ENCODE measurements around the gene ANXA1. TPM values are rescaled to one million over a fixed set of nuclear protein-coding genes. Genes with fewer than 3 reads are reported as not detected.

Gene ANXA1
- total and polyA plus RNA-seq, 2 of the 13 experiments (the other 11 are each of a cell fraction or from before 2014, with no cell fraction given), result 0.15 to 0.20 TPM

- Histone ChIP-seq H3K4me1 (ENCODE audit: insufficient read depth, low read length) (no peaks in the 10 kb centered on the region), H3K79me2 (ENCODE audit: insufficient read depth, low read length) (no peaks in the 10 kb centered on the region)
- WGBS (ENCODE audit: low lambda C conversion rate), result 44% methylated on average over 2 of the region's 2 CpGs
Measured at GRCh38 chr9:73157811-73158210, 6.1 kb downstream of the ANXA1 start.

More at GRCh38 chr9:73157811-73158210, 6.1 kb downstream of the ANXA1 start:
- Histone ChIP-seq H3K9ac (ENCODE audit: insufficient read depth, low read depth, low read length) (no peak overlapping the region), H3K4me3 (replicated peaks in 1 of 3; ENCODE audit: insufficient read depth in 1 of 3, low read depth in 2 of 3, low read length in 3 of 3) (no peak overlapping the region), H2AFZ (ENCODE audit: low read length) (no peak overlapping the region), H3K36me3 (replicated peaks in 1 of 2; ENCODE audit: control insufficient read depth in 1 of 2, insufficient read depth in 2 of 2, low read length in 2 of 2) (no peaks in the 10 kb centered on the region), H3K9me3 (ENCODE audit: low read length) (no peaks in the 10 kb centered on the region), H3K27ac (ENCODE audit: extremely low read length, insufficient read depth, low read length) (no peak overlapping the region), H3K4me2 (ENCODE audit: low read depth, low read length) (no peak overlapping the region), H4K20me1 (ENCODE audit: insufficient read depth, low read length) (no peaks in the 10 kb centered on the region), H3K27me3 (ENCODE audit: control insufficient read depth in 1 of 2, insufficient read depth in 2 of 2, low read length in 2 of 2) (no peaks in the 10 kb centered on the region)
- no peak for TF ChIP-seq NFE2L1 (CRISPR knock-in tag; IDR thresholded peaks at IDR 0.05; ENCODE audit: borderline replicate concordance)
- TF ChIP-seq NPAS2 (CRISPR knock-in tag; IDR thresholded peaks at IDR 0.05; ENCODE audit: borderline replicate concordance), result no peak
- TF ChIP-seq FOSL2 (CRISPR knock-in tag; IDR thresholded peaks at IDR 0.05), result no peak
- TF ChIP-seq ZNF20 (CRISPR knock-in tag; IDR thresholded peaks at IDR 0.05), result no peak
- TF ChIP-seq ZNF256 (CRISPR knock-in tag; conservative IDR thresholded peaks at IDR 0.05), result no peak
- TF ChIP-seq IKZF4 (CRISPR knock-in tag; IDR thresholded peaks at IDR 0.05; ENCODE audit: borderline replicate concordance, low read depth, not compliant biosample characterization), result no peak
- TF ChIP-seq GATAD1 (CRISPR knock-in tag; IDR thresholded peaks at IDR 0.05), result no peak
- no peak for TF ChIP-seq POGK (CRISPR knock-in tag; conservative IDR thresholded peaks at IDR 0.05)
- TF ChIP-seq UBTF (CRISPR knock-in tag; IDR thresholded peaks at IDR 0.05), result no peak
- TF ChIP-seq MXD1 (CRISPR knock-in tag; IDR thresholded peaks at IDR 0.05), result no peak
- DNase-seq (ENCODE audit: low spot score), result no peak
- POLR2A ChIA-PET, result no interaction called here
- no peak for ATAC-seq
- in situ Hi-C loops (cut with HindIII; ENCODE audit: extremely low pct_ligation_motif_present, low pct_unique_long_range_greater_than_20kb), result no loop called here
- BruUV-seq (replicated peaks), result no TSS peak
- FAIRE-seq, result no peak
- CTCF ChIA-PET (ENCODE audit: low intra/inter-chr PET ratio, low total read pairs), result no interaction called here
- intact Hi-C loops (cut with micrococcal nuclease; ENCODE audit: unreplicated experiment), result no loop called here
